Measurements from ENCODE around the gene STON2. TPM values are rescaled to one million over a fixed set of nuclear protein-coding genes. Genes with fewer than 3 reads are reported as not detected.

Gene STON2
- total and polyA plus RNA-seq, 2 of the 8 experiments (the other 6 are each of a cell fraction or from before 2014, with no cell fraction given), result 8.9 to 50.0 TPM

DNA sequence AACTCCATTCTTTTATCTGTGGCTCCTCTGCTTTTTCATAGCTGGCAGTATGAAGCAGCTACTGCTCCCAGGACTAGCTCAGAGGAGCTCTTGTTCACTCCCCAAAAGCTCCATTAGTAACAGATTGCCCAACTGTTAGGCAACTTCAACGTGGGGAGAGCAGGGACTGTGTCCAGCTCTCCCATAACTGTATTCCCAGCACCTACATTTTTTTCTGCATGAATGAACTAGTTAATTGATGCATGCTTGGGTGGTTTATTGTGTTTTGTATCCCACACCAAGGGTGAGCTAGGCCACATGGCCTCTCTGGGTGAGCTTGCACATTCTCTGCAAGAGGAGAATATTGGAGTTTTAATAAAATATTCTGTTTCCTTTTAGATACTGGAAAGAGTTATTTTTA is 15.2 kb downstream of the STON2 start:
- H2BK5ac ChIP-seq (ENCODE audit: low read depth, low read length), result no peak overlapping the region
- H3K9me3 ChIP-seq (ENCODE audit: insufficient read depth in 2 of 2, low read depth in 1 of 2, low read length in 1 of 2), result peaks cover 0 to 3% of the 10 kb centered on the region in 2 experiments; a peak in 1 of 4 replicates
- no peak overlapping the region for H3K4me3 ChIP-seq (ENCODE audit: extremely low read depth in 1 of 4, insufficient read depth in 2 of 4, low read depth in 3 of 4, low read length in 4 of 4)
- no peaks in the 10 kb centered on the region for H3K79me1 ChIP-seq (ENCODE audit: low read depth, low read length)
- H4K20me1 ChIP-seq (replicated peaks in 1 of 2; ENCODE audit: control insufficient read depth in 1 of 2, insufficient read depth in 2 of 2, low read length in 2 of 2), result no peaks in the 10 kb centered on the region
- no peak overlapping the region for H4K5ac ChIP-seq (ENCODE audit: insufficient read length, low read depth, low read length)
- no peak overlapping the region for H3K9ac ChIP-seq (replicated peaks in 1 of 4; ENCODE audit: extremely low read depth in 1 of 4, low read depth in 3 of 4, low read length in 3 of 4)
- no peak overlapping the region for H3K27ac ChIP-seq (ENCODE audit: low read depth, low read length)
- H2AFZ ChIP-seq (ENCODE audit: low read length), result no peak overlapping the region
- CTCF ChIA-PET (ENCODE audit: partially characterized antibody), result interaction anchor here (0.9 to 1.6 kb wide), 3 partner anchors 32 to 115 kb away, joined by 4 to 6 read pairs (median 4); no protein-coding TSS in a partner anchor
- no peak overlapping the region for H2BK15ac ChIP-seq (ENCODE audit: low read length)
- WGBS, 2 experiments (ENCODE audit: extremely low coverage in 1 of 2, insufficient coverage in 1 of 2, insufficient read length in 1 of 2, insufficient replicate concordance in 2 of 2, low coverage in 1 of 2, low lambda C conversion rate in 2 of 2, missing lambda C conversion rate in 1 of 2), result 86% methylated on average over 1 of the region's 1 CpG; no CpG with 5 or more reads in 1 of the 2 experiments
- DNase-seq (ENCODE audit: low read depth in 1 of 2, low spot score in 2 of 2) (no peak), FAIRE-seq (no peak)
- no peak overlapping the region for H3K18ac ChIP-seq (ENCODE audit: extremely low read depth, low read length)
- no peak overlapping the region for H4K91ac ChIP-seq (replicated peaks; ENCODE audit: insufficient read length, low read length)
- H3K56ac ChIP-seq (replicated peaks; ENCODE audit: insufficient read length, low read depth, low read length), result no peak overlapping the region
- H3K23me2 ChIP-seq (ENCODE audit: low read depth, low read length), result no peaks in the 10 kb centered on the region
- peaks cover 0 to 5% (median 2%) of the 10 kb centered on the region in 4 experiments; a peak in 2 of 8 replicates for H3K36me3 ChIP-seq (ENCODE audit: control insufficient read depth in 2 of 4, insufficient read depth in 4 of 4, low read length in 3 of 4)
- H3K23ac ChIP-seq (ENCODE audit: insufficient read length), result no peak overlapping the region
- no peak overlapping the region for H3K4ac ChIP-seq (replicated peaks; ENCODE audit: insufficient read length, low read depth, low read length)
- H3K79me2 ChIP-seq (ENCODE audit: control insufficient read depth in 1 of 2, insufficient read depth in 2 of 2, low read length in 2 of 2), result no peaks in the 10 kb centered on the region
- peaks cover 0 to 9% (median 2%) of the 10 kb centered on the region in 4 experiments; a peak in 3 of 7 replicates for H3K4me1 ChIP-seq (replicated peaks in 1 of 4; ENCODE audit: control insufficient read depth in 3 of 4, insufficient read depth in 4 of 4, low read length in 3 of 4)
- POLR2A ChIA-PET (ENCODE audit: partially characterized antibody), result no interaction called here
- H2AK5ac ChIP-seq (ENCODE audit: low read depth, low read length), result no peak overlapping the region
- no peak overlapping the region for H2BK12ac ChIP-seq (ENCODE audit: low read depth, low read length)
- no peak overlapping the region for H3K14ac ChIP-seq (ENCODE audit: insufficient read length)
- H3K4me2 ChIP-seq (ENCODE audit: insufficient read depth in 1 of 2, low read depth in 2 of 2, low read length in 2 of 2), result no peak overlapping the region
- peak overlapping the region; percentile 26 for H2BK120ac ChIP-seq (replicated peaks; ENCODE audit: low read depth, low read length)
- no peaks in the 10 kb centered on the region for H3K27me3 ChIP-seq (replicated peaks in 1 of 4; ENCODE audit: control insufficient read depth in 3 of 4, extremely low read depth in 1 of 4, insufficient read depth in 3 of 4, low read length in 3 of 4)
- no peak overlapping the region for H4K8ac ChIP-seq (ENCODE audit: extremely low read depth, insufficient read depth, low read length)
- no peak overlapping the region for H2BK20ac ChIP-seq (ENCODE audit: low read length)
- TF ChIP-seq, protein P1, sequence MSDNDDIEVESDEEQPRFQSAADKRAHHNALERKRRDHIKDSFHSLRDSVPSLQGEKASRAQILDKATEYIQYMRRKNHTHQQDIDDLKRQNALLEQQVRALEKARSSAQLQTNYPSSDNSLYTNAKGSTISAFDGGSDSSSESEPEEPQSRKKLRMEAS (IDR thresholded peaks at IDR 0.05), result no peak
- no peak for TF ChIP-seq HDAC6 (IDR thresholded peaks at IDR 0.05; ENCODE audit: low read depth, low read length)
- TF ChIP-seq RFX5 (IDR thresholded peaks at IDR 0.05; ENCODE audit: borderline replicate concordance, low read depth, low read length), result no peak
- TF ChIP-seq, protein P2, sequence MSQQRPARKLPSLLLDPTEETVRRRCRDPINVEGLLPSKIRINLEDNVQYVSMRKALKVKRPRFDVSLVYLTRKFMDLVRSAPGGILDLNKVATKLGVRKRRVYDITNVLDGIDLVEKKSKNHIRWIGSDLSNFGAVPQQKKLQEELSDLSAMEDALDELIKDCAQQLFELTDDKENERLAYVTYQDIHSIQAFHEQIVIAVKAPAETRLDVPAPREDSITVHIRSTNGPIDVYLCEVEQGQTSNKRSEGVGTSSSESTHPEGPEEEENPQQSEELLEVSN (IDR thresholded peaks at IDR 0.05), result no peak
- no peak for TF ChIP-seq RXRA (IDR thresholded peaks at IDR 0.05; ENCODE audit: insufficient read depth, low read depth, low read length)
- TF ChIP-seq BRCA1 (IDR thresholded peaks at IDR 0.05; ENCODE audit: low read depth, low read length), result no peak
- TF ChIP-seq HDAC2 (IDR thresholded peaks at IDR 0.05; ENCODE audit: borderline replicate concordance in 1 of 2, low read depth in 2 of 2, low read length in 2 of 2), result no peak
- no peak for TF ChIP-seq KDM5A (IDR thresholded peaks at IDR 0.05; ENCODE audit: low read length)
- TF ChIP-seq MAFK (IDR thresholded peaks at IDR 0.05; ENCODE audit: low read depth, low read length), result no peak
- no peak for TF ChIP-seq SRF (IDR thresholded peaks at IDR 0.05; ENCODE audit: low read depth, low read length)
- TF ChIP-seq EP300 (IDR thresholded peaks at IDR 0.05; ENCODE audit: borderline replicate concordance in 1 of 2, low read depth in 2 of 2, low read length in 2 of 2), result no peak
- TF ChIP-seq SIX5 (IDR thresholded peaks at IDR 0.05; ENCODE audit: low read depth, low read length), result no peak

Measured in H1 (cell line).